ENCODE data around the gene RPRD2.
A peak's percentile ranks its signal among the peaks of the same experiment; 100 is the strongest.

Gene RPRD2

DNA sequence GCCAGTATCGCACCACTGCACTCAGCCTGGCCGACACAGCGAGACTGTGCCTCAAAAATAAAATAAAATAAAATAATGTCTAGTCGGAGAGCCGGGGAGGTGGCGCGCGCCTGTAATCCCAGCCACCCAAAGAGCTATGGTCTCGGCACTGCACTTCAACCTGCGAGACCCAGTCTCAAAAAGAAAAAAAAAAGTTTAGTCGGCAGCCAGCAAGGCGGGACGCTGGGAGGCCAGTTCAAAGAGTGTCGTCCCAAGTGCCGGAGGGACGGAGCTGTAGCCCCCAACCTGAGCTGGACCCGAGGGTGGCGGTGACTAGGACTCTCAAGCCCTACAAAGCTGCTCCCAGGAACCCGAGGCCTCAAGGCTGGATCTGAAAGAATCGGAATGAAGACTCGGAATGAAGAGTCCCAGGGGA, 151.0 kb downstream of the RPRD2 start:
- no peak for DNase-seq (ENCODE audit: low read depth)

DNA sequence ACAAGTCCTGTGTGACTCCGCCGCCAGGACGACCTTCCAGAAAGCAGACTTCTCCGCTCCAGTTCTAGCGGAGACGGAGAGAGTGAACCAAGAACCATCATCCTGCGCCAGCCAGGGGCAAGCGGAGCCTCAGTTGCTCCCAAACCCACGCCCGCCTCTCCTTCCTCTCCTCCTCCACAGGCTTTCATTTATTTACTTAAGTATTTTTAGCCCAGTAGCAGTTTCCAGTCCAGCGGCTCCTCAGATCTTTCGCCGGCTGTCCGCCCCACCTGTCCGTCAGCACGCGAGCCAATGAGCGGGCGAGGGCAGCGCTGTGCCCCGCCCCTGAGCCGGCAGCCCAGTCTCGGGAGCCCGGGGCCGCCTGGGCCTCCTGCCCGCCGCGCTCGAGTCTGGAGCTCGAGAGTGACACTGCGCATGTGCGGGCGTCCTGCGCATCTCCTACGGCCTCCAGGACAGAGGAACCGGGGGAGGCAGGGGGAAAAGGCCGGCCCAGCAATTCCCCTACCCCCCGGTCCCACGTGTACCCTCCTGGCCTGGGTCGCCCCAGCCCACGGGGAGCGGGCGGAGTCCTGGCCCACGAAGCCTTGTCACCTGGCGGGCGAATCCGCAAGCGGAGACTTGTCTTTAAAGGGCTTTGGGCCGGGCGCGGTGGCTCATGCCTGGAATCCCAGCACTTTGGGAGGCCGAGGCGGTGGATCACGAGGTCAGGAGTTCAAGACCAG, 151.5 kb downstream of the RPRD2 start, which contains the start of gene FALEC:
Gene FALEC, plus strand, starts transcription at position 425 of the 722 bp plus-strand sequence.
- DNase-seq (ENCODE audit: low read depth): peak; percentile 86

DNA sequence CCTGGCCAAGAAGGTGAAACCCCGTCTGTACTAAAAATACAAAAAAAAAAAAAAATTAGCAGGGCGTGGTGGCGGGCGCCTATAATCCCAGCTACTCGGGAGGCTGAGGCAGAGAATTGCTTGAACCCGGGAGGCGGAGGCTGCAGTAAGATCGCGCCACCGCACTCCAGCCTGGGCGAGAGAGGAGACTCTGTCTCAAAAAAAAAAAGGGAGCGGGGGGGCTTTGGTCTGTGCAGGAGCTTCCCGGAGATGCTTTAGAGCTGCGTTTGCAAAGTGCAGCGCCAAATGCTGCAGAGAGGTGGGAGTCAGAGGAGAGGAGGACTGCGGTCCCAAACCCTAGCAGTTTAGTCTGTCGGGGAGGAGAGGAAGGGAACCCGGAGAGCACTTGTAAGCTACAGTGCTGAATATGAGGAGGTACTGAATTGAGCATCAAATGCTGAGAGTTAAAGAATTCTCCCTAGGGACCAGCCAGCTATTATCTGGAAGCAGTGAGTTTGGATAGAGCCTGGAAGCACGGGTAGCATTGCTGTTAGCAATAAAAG, 152.2 kb downstream of the RPRD2 start:
- no peak for DNase-seq (ENCODE audit: low read depth)

DNA sequence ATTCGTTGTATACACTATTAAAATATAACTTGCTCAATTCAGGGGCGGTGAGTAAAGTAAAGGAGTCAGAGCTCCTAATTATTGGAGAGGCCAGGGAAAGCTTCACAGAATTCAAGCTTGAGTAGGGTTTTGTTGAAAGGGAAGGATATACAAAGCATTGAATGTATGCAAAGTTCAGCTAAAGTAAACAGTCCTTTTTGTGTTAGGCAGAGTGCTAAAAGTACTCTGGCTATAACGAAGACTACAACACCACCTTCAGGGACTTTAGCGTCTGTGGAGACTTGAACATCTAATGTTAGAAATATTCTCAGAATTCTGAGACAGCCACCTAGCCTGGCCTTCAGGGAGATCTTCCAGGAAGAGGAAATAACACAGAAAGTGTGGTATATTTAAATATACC, 152.7 kb downstream of the RPRD2 start:
- no peak for DNase-seq (ENCODE audit: low read depth)

DNA sequence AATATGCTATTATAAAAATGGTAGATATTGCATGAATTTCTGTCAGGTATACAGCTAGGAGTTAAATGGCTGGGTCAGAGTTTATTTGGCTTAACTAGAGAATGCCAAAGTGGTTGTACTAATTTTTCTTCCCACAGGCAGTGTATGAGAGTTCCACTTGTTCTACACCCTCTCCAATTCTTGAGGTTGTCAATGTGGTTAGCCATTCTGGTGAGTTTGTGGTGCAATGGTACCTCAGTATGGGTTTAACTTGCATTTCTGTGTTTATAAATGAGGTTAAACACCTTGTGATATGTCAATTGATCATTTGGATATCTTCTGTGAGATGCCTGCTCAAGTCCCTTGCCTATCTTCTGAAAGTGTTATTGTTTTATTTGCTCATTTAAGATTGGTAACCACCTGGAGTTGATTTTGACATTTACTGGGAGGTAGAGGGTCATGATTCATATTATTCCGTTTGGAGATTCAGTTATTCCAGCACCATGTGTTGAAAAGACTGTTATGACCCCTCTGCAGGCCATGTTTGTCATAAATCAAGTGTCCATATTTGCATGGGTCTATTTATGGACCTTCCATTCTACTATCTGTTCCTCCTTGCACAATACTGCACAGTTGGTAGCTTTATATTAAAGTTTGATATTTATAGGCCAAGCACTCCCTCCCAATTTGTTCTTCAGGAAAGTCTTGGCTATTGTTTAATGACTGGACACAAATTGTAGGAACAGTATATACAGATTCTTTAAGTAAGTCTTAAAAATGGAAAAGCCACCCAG, 157.4 kb downstream of the RPRD2 start:
- no peak for DNase-seq (ENCODE audit: low read depth)

DNA sequence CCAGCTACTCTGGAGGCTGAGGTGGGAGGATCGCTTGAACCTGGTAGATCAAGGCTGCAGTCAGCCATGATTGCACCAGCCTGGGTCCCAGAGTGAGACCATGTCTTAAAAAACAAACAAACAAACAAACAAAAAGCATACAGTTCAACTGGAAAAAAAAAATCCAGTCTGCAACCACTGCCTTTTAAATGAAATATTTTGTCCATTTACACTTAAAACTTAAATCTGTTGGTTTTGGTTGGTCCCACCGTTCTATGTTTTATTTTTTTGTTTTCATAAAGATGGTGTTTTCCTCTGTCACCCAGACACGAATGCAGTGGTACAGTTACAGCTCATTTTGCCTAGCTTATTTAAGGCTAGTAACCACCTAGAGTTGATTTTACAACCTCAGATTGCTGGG, 161.4 kb downstream of the RPRD2 start:
- no peak for DNase-seq (ENCODE audit: low read depth)

Data from stimulated activated CD8-positive, alpha-beta memory T cell treated with anti-CD3 and anti-CD28 coated beads, Interleukin-12 subunit alpha, Interleukin-12 subunit beta, amount 100 ng/mL, for 4 hours (primary cell).